ENCODE data around the gene EIF4G3.
"Not testable (repeated sequence)": the region's sequence is repeated elsewhere in the genome, so short reads cannot be mapped to it uniquely, and the experiment has no call there.

EIF4G3 gene

DNA sequence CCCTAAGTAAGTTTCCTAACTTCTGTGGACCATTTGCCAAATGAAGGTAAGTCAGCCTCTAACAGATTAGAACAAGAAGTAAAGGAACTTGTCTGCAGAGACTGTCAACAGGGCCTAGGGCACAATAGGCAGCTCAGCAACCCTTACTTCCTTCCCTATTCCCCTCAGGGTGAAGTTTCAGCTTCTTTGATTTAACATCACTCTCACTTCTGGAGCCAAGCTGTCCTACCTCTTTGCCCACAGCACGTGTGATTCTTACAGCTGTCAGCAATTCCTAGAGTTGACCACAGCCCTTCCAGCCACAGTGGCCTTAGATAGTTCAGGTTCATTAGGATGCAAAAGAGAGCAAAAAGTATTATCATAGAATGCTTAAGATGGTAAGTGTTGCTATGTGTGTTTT lies 7.6 kb upstream of the EIF4G3 start:
- DNase-seq (ENCODE audit: low read depth) = no peak

DNA sequence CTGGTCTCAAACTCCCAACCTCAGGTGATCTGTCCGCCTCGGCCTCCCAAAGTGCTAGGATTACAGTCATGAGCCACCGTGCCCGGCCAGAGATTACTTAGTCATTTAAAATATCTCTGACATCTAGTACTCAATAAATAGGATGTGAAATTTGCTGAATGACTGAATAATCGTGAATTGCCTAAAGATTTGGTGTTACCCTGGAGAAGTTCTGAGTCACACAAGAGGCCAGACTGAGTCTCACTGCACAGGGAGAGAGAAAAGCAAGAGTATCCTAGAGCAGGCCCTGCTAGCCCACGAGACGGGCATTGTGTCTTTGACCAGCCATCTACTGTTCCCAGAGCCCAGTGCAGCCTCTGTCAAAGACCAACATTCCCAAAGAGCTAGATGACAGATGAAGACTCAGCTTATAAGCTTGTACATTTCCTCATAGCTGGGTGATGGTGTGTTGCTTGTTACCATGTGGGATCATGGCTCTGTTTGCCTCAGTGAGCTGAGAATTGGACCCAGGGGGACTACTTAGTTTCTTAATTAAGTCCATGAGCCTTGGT lies 5.6 kb upstream of the EIF4G3 start:
- DNase-seq (ENCODE audit: low read depth) = no peak

- DNase-seq (ENCODE audit: low read depth) = not testable (repeated sequence)
Measured at GRCh38 chr1:21178271-21178670, 1.6 kb upstream of the EIF4G3 start.

DNA sequence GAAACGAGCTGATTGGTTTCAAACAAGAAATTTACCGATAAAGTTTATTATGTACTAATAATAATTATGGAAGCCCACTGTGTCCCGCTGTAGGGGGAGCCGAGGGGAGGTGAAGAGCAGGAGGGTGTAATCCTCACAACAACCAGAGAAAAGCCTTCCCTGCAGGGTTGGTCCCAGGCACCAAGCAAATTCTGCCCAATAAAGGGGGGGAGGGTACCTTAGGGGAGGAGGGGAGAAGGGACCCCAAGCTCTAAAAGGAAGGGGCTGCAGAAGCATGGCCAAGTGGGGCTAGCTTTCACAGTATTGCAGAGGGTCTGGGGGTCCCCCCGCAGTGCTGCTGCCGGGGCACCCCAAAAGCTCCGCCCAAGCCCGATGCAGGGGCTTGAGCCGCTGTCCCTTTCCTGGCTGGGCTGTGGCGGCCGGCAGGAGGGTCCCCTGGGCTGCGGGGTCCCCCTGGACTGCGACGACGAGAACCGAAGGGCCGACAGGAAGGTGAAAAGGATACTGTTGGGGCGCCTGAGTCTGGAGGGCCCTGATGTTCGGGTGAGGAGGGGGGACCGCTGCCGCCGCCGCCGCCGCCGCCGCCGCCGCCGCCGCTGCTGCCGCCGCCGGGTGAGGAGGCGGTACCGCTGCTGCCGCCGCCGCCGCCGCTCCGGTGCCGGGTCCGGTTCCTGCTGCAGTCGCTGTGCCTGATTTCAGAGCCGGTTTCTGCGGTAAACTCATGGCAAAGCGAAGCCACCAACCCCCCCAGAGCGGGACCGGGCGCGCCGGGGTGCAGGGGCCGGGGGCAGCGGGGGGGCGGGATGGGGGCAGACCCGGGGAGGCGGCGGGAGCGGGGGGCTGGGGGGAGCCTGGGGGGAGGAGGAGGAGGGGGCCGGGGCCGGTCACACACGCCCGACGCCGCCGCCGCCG lies 771 bp downstream of the EIF4G3 start:
- DNase-seq (ENCODE audit: low read depth) = no peak

DNA sequence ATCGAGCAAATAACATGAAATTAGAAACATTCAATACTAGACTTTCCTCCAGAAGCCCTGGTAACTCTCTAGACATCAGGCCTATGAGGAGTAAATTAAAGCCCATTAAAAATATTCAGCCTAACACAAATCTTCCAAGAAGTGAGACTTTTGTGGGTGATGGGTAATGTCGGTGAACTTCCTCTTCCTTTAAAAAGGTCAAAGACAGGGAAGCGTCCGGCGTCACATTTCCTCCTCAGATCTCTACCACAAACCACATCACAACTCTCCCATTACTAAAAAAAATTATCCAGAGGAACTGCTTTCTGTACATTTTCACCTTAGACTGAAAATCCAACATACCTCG lies 1.4 kb downstream of the EIF4G3 start:
- DNase-seq (ENCODE audit: low read depth) = no peak

- no peak for DNase-seq (ENCODE audit: low read depth)
Measured at GRCh38 chr1:21174654-21175323, 1.9 kb downstream of the EIF4G3 start.

DNA sequence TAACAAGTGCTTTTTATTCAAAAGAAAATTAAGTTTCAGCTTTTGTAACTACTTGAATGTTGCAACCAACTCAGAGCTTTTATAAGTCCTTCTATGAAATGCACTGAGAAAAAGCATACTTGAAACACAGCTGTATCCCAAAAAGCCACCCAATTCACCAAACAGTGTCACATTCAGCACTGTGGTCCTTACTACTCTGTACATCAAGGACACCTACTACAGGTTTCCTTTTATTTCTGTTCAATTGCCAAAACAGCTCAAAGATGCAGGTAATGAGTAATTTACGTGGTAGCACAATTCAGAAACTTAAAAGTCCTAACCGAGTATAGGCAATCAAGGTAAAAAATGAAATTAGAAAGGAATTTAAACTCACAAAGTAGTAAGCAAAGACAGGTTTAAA lies 2.5 kb downstream of the EIF4G3 start:
- no peak for DNase-seq (ENCODE audit: low read depth)

GRCh38 chr1:21173096-21173495 lies 3.6 kb downstream of the EIF4G3 start:
- not testable (repeated sequence) for DNase-seq (ENCODE audit: low read depth)

DNA sequence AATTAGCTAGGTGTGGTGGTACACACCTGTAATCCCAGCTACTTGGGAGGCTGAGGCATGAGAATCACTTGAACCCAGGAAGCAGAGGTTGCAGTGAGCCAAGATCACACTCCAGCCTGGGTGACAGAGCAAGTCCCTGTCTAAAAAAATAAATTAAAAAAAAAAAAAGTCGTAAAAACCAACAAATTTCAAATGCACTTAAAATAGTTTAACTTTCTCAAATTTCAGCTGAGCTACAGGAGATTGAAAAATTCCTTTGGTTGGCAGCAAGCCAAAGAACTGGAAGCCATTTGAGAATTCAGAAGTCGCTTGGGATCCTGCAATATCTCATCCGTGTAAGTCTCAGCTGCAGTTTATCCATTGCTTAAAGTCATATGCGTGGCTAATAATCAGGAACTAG lies 5.9 kb downstream of the EIF4G3 start:
- not testable (repeated sequence) for DNase-seq (ENCODE audit: low read depth)

GRCh38 chr1:21168444-21168843 lies 8.3 kb downstream of the EIF4G3 start:
- DNase-seq (ENCODE audit: low read depth) = no peak

DNA sequence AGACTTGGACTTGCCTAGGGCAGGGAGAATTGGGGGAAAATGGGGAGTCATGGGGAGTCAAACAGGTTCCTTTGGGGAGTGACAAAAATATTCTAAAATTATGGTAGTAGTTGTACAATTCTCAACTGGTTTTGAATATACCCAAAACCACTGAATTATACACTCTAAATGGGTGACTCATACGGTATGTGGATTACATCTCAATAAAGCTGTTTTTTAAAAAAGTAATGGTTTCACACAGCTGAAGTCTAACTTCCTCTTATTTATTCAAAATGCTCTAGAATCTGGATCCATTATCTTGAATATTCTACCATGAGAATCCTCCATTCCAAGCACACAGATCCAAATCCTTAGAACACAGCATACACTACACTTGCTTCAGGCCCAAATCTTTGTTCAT lies 11.1 kb downstream of the EIF4G3 start:
- no peak for DNase-seq (ENCODE audit: low read depth)

DNA sequence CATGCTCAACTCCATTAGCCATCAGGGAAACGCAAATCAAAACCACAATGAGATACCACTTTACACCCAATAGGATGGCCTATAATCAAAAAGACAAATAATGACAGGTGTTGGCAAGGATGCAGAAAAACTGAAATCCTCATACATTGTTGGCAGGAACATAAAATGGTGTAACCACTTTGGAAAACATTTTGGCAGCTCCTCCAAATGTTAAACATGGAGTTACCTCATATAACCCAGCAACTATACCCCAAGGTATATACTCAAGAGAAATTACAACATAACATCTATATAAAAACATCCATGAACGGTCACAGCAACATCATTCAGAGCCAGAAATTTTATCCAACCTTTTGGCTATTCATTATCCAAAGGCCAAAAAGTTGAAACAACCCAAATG lies 11.6 kb downstream of the EIF4G3 start:
- no peak for DNase-seq (ENCODE audit: low read depth)

GRCh38 chr1:21164266-21164665 lies 12.4 kb downstream of the EIF4G3 start:
- no peak for DNase-seq (ENCODE audit: low read depth)

GRCh38 chr1:21162740-21163464 lies 13.8 kb downstream of the EIF4G3 start:
- no peak for DNase-seq (ENCODE audit: low read depth)

DNA sequence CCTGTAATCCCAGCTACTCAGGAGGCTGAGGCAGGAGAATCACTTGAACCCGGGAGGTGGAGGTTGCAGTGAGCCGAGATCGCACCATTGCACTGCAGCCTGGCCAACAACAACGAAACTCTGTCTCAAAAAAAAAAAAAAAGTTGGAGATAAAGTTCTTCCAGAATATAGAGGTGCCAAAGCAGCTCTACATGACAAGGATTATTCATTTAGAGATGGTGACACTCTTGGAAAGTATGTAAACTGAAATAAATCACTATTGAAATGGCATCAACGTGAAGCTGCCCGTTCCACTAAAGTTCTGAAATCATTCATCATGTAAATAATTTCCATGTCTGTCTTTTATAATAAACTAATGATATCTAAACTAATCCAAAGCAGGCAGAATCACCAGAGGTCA lies 14.9 kb downstream of the EIF4G3 start:
- DNase-seq (ENCODE audit: low read depth) = no peak

GRCh38 chr1:21160263-21160796 lies 16.4 kb downstream of the EIF4G3 start:
- no peak for DNase-seq (ENCODE audit: low read depth)

- no peak for DNase-seq (ENCODE audit: low read depth)
Measured at GRCh38 chr1:21157868-21158267, 18.8 kb downstream of the EIF4G3 start.

DNA sequence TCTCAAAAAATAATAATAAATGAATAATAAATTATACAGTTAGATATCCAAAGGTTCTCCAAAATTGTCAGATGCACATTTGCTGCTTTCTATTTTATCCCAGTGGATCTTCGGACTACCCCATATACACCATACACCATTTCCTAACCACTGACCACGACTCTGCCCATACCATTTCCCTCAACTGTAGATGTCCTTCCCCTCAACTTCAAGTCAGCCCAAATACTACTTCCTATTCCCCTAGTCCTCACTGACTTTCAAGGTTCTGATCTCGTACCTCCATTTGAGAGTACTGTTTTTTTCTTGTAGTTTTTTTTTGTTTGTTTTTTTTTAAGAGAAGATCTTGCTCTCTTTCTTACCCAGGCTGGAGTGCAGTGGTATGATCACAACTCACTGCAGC lies 19.6 kb downstream of the EIF4G3 start:
- no peak for DNase-seq (ENCODE audit: low read depth)

DNA sequence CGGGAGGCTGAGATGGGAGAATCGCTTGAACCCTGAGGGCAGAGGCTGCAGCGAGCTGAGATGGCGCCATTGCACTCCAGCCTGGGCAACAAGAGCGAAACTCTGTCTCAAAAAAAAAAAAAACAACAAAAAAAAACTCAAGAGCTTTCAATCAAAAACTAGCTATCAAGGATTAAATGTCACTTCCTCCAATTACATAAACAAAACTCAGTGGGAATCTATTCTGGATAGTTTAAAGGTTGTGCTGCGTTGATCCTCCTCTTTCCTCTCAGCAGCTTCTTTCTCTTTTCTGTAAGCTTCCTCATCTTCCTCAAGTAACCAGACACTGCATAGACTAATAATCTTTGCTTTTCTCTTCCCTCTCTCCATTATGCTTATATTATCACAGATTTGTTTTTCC lies 20.7 kb downstream of the EIF4G3 start:
- no peak for DNase-seq (ENCODE audit: low read depth)

GRCh38 chr1:21154717-21155116 lies 22.0 kb downstream of the EIF4G3 start:
- DNase-seq (ENCODE audit: low read depth) = no peak

GRCh38 chr1:21153388-21153787 lies 23.3 kb downstream of the EIF4G3 start:
- DNase-seq (ENCODE audit: low read depth) = no peak

DNA sequence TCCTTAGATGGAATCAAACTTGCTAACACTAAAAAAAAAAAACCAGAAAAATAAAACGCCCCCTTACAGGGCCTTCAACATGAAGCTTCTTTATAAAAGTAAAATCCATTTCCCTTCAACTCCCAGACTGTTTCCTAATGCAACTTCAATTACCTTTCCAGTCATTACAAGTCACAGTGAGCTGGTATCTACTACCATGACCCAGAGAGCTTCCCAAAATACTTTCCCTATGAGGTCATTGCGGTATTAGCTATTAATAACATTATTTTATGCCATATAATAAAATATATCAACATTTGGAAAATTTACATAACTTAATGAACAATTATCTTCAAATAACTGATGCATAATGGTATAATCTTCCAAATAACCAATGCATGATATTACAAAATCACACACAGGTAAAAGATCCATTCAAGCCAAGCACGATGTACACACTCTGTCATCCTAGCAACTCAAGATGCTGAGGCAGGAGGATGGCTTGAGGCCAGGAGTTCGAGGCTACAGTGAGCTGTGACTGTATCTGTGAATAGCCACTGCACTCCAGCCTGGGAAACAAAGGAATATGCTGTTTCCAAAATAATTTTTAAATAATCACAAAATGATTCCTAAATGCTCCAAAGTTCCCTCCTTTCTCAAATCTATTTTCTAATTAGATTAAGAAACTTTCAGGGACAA lies 24.1 kb downstream of the EIF4G3 start:
- DNase-seq (ENCODE audit: low read depth) = no peak
